HG03342 (cell line): ENCODE results near the gene WASF1.
"Not testable (repeated sequence)": the region's sequence is repeated elsewhere in the genome, so short reads cannot be mapped to it uniquely, and the experiment has no call there.

Experiments used
- ATAC-seq: cut with Tn5 transposase; IDR thresholded peaks from one replicate; pipeline ENCODE4 v1.9.1; 2021; ENCODE audit warnings: mild to moderate bottlenecking, moderate library complexity; ENCODE audit not compliant: unreplicated experiment

The WASF1 gene

GRCh38 chr6:110178626-110179405 is 654 bp downstream of the WASF1 start:
- ATAC-seq = peak; percentile 18

GRCh38 chr6:110173506-110174132 is 5.9 kb downstream of the WASF1 start:
- no peak for ATAC-seq

- no peak for ATAC-seq
These were observed 9.4 kb downstream of the WASF1 start for GRCh38 chr6:110170081-110170480.

- no peak for ATAC-seq
These were observed 21.0 kb downstream of the WASF1 start for GRCh38 chr6:110158479-110158878.

GRCh38 chr6:110147870-110148269 is 31.6 kb downstream of the WASF1 start:
- ATAC-seq = no peak

GRCh38 chr6:110140650-110141049 is 38.8 kb downstream of the WASF1 start:
- ATAC-seq = no peak

GRCh38 chr6:110139052-110139451 is 40.4 kb downstream of the WASF1 start:
- ATAC-seq = no peak

- no peak for ATAC-seq
These were observed 41.3 kb downstream of the WASF1 start for GRCh38 chr6:110137924-110138887.

- ATAC-seq = no peak
These were observed 49.1 kb downstream of the WASF1 start for GRCh38 chr6:110130362-110130761.

GRCh38 chr6:110128418-110128817 is 51.1 kb downstream of the WASF1 start:
- ATAC-seq = no peak

- ATAC-seq = no peak
These were observed 54.1 kb downstream of the WASF1 start for GRCh38 chr6:110125361-110125760.

- not testable (repeated sequence) for ATAC-seq
These were observed 57.8 kb downstream of the WASF1 start for GRCh38 chr6:110121655-110122054.

- no peak for ATAC-seq
These were observed 63.2 kb downstream of the WASF1 start for GRCh38 chr6:110116258-110116657.

GRCh38 chr6:110114004-110114403 is 65.5 kb downstream of the WASF1 start:
- no peak for ATAC-seq

- ATAC-seq = no peak
These were observed 74.2 kb downstream of the WASF1 start for GRCh38 chr6:110105296-110105695.

- ATAC-seq = no peak
These were observed 76.2 kb downstream of the WASF1 start for GRCh38 chr6:110103260-110103659.

- ATAC-seq = no peak
These were observed 77.1 kb downstream of the WASF1 start for GRCh38 chr6:110102411-110102810.

GRCh38 chr6:110101885-110102284 is 77.6 kb downstream of the WASF1 start:
- ATAC-seq = no peak

- ATAC-seq = no peak
These were observed 80.9 kb downstream of the WASF1 start for GRCh38 chr6:110098511-110099116.

- no peak for ATAC-seq
These were observed 82.0 kb downstream of the WASF1 start for GRCh38 chr6:110097443-110097842.

GRCh38 chr6:110095935-110096334 is 83.5 kb downstream of the WASF1 start:
- no peak for ATAC-seq
